Neutrophil (primary cell): ENCODE data around the gene AGAP6.
A peak's percentile ranks its signal among the peaks of the same experiment; 100 is the strongest.
"Not testable (repeated sequence)": the region's sequence is repeated elsewhere in the genome, so short reads cannot be mapped to it uniquely, and the experiment has no call there.

Source experiments
- H3K27ac ChIP-seq: fragments of 200-600 bp; sonication (generic); 2 replicates; pipeline ENCODE4 v1.5.1; 2016; ENCODE audit warnings: mild to moderate bottlenecking, moderate library complexity
- H3K27me3 ChIP-seq: fragments of 200-600 bp; sonication (generic); 2 replicates; pipeline ENCODE4 v1.6.0; 2016; ENCODE audit warnings: mild to moderate bottlenecking
- H3K36me3 ChIP-seq: fragments of 200-600 bp; sonication (generic); 2 replicates; pipeline ENCODE4 v1.5.1; 2017
- H3K4me1 ChIP-seq, 2 experiments: fragments of 200-600 bp in 1 of 2; sonication (generic) in 1 of 2; 1 replicate in 1 of 2; 2 replicates in 1 of 2; pipeline versions ENCODE4 v1.5.1 to v1.6.1; 2013 to 2016; ENCODE audit warnings: low read depth in 1 of 2, low read length in 1 of 2, mild to moderate bottlenecking in 1 of 2, moderate library complexity in 1 of 2; ENCODE audit not compliant: control insufficient read depth in 1 of 2, insufficient read depth in 1 of 2
- H3K4me3 ChIP-seq, 2 experiments: fragments of 200-600 bp in 1 of 2; sonication (generic) in 1 of 2; 1 replicate in 1 of 2; 2 replicates in 1 of 2; pipeline ENCODE4 v1.5.1; 2013 to 2016; ENCODE audit warnings: low read depth in 1 of 2, low read length in 1 of 2, mild to moderate bottlenecking in 1 of 2, moderate library complexity in 1 of 2
- H3K9me3 ChIP-seq: fragments of 200-600 bp; sonication (generic); 2 replicates; pipeline ENCODE4 v1.5.1; 2016
- CTCF ChIP-seq: fragments of 200-600 bp; sonication (generic); IDR thresholded peaks from 2 replicates; pipeline ENCODE4 v1.5.1; 2016; ENCODE audit warnings: antibody characterized with exemption

AGAP6 gene

GRCh38 chr10:50014024-50014423, 25.8 kb downstream of the AGAP6 start:
- Histone ChIP-seq H3K27ac (peak overlapping the region; percentile 60), H3K4me3 (peak overlapping the region in 1 of 2 experiments; percentile 21)
- H3K9me3 ChIP-seq, H3K27me3 ChIP-seq, H3K4me1 ChIP-seq, H3K36me3 ChIP-seq: not testable (repeated sequence)

- not testable (repeated sequence) for H3K27ac ChIP-seq, H3K9me3 ChIP-seq, H3K4me3 ChIP-seq, H3K27me3 ChIP-seq, H3K36me3 ChIP-seq, H3K4me1 ChIP-seq
Measured at GRCh38 chr10:50015596-50016220, 27.5 kb downstream of the AGAP6 start.

- not testable (repeated sequence) for H3K36me3 ChIP-seq, H3K4me1 ChIP-seq, H3K9me3 ChIP-seq, H3K4me3 ChIP-seq, H3K27me3 ChIP-seq, H3K27ac ChIP-seq
Measured at GRCh38 chr10:50016926-50017325, 28.7 kb downstream of the AGAP6 start.

GRCh38 chr10:50017646-50018045, 29.4 kb downstream of the AGAP6 start:
- not testable (repeated sequence) for H3K4me3 ChIP-seq, H3K36me3 ChIP-seq, H3K4me1 ChIP-seq, H3K9me3 ChIP-seq, H3K27ac ChIP-seq, H3K27me3 ChIP-seq

GRCh38 chr10:50019279-50019678, 31.1 kb downstream of the AGAP6 start:
- H3K27ac ChIP-seq, H3K4me3 ChIP-seq, H3K4me1 ChIP-seq, H3K36me3 ChIP-seq, H3K9me3 ChIP-seq: not testable (repeated sequence)
- peaks cover 14% of the 10 kb centered on the region for H3K27me3 ChIP-seq

GRCh38 chr10:50020451-50021024, 32.3 kb downstream of the AGAP6 start:
- H3K27me3 ChIP-seq: peaks cover 26% of the 10 kb centered on the region
- not testable (repeated sequence) for H3K4me3 ChIP-seq, H3K4me1 ChIP-seq, H3K36me3 ChIP-seq, H3K9me3 ChIP-seq, H3K27ac ChIP-seq

- Histone ChIP-seq H3K27ac (no peak overlapping the region), H3K36me3 (no peaks in the 10 kb centered on the region), H3K27me3 (peaks cover 37% of the 10 kb centered on the region), H3K4me1 (no peaks in the 10 kb centered on the region), H3K4me3 (no peak overlapping the region), H3K9me3 (no peaks in the 10 kb centered on the region)
- no peak for TF ChIP-seq CTCF
Measured at GRCh38 chr10:50021646-50022045, 33.4 kb downstream of the AGAP6 start.

GRCh38 chr10:50024716-50025383, 36.6 kb downstream of the AGAP6 start:
- H3K27ac ChIP-seq, H3K9me3 ChIP-seq, H3K36me3 ChIP-seq, H3K4me3 ChIP-seq, H3K4me1 ChIP-seq: not testable (repeated sequence)
- H3K27me3 ChIP-seq: peaks cover 48% of the 10 kb centered on the region

GRCh38 chr10:50025627-50026026, 37.4 kb downstream of the AGAP6 start:
- no peak overlapping the region for H3K4me3 ChIP-seq
- no peaks in the 10 kb centered on the region for H3K36me3 ChIP-seq
- no peak overlapping the region for H3K27ac ChIP-seq
- no peak for TF ChIP-seq CTCF
- H3K9me3 ChIP-seq: no peaks in the 10 kb centered on the region
- peaks cover 48% of the 10 kb centered on the region for H3K27me3 ChIP-seq
- H3K4me1 ChIP-seq: no peaks in the 10 kb centered on the region
